BLaER1 (cell line): ENCODE results near the gene SHD.
A peak's percentile ranks its signal among the peaks of the same experiment; 100 is the strongest.

ENCODE experiments used
- H3K27ac ChIP-seq: shearing (Covaris generic); formaldehyde crosslinking; 2 replicates; pipeline ENCODE4 v1.8.1; 2022
- H3K27me3 ChIP-seq: shearing (Covaris generic); formaldehyde crosslinking; 2 replicates; pipeline ENCODE4 v1.8.1; 2022
- H3K36me3 ChIP-seq: shearing (Covaris generic); formaldehyde crosslinking; 2 replicates; pipeline ENCODE4 v1.8.1; 2022
- H3K4me1 ChIP-seq: shearing (Covaris generic); formaldehyde crosslinking; 2 replicates; pipeline ENCODE4 v1.8.1; 2022
- H3K4me2 ChIP-seq: shearing (Covaris generic); formaldehyde crosslinking; 2 replicates; pipeline ENCODE4 v1.8.1; 2022
- H3K4me3 ChIP-seq: shearing (Covaris generic); formaldehyde crosslinking; 2 replicates; pipeline ENCODE4 v1.8.1; 2022
- H3K9ac ChIP-seq: shearing (Covaris generic); formaldehyde crosslinking; 2 replicates; pipeline ENCODE4 v1.8.1; 2022
- H3K9me3 ChIP-seq: shearing (Covaris generic); formaldehyde crosslinking; 2 replicates; pipeline ENCODE4 v1.8.1; 2022
- H4K20me1 ChIP-seq: shearing (Covaris generic); formaldehyde crosslinking; 2 replicates; pipeline ENCODE4 v1.8.1; 2022
- Cebpa-rat ChIP-seq: shearing (Covaris generic); IDR thresholded peaks from 2 replicates; pipeline ENCODE4 v1.8.1; 2022

SHD gene

GRCh38 chr19:4298810-4299550 is 19.9 kb downstream of the SHD start:
- Histone ChIP-seq H3K4me2 (peak overlapping the region; percentile 77; the same call in 1 of the 2 replicates), H3K36me3 (no peaks in the 10 kb centered on the region), H3K9ac (no peak overlapping the region), H3K4me3 (no peak overlapping the region), H3K27ac (0 out of 2 replicates have a peak overlapping the region, but pooled peaks have one; percentile 68), H3K27me3 (no peaks in the 10 kb centered on the region), H3K4me1 (peaks cover 69% of the 10 kb centered on the region), H3K9me3 (no peaks in the 10 kb centered on the region), H4K20me1 (no peaks in the 10 kb centered on the region)
- no peak for TF ChIP-seq Cebpa-rat

DNA sequence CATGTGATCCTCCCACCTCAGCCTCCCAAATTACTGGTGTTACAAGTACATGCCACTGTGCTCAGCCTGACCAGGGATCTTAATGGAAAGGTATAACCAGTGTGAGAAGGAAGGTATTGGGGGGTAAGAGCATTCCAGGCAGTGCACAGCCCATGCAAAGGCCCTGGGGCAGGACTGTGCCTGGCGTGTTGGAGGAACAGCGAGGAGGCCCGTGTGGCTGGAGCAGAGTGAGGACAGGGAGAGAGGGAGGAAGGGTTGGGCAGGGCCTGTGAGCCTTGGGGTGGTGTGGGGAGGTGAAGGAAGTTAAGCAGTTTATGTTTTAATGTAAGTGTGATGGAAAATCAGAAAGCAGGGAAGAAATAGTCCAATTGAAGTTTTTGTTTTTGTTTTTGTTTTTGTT is 21.5 kb downstream of the SHD start:
- Histone ChIP-seq H3K27me3 (no peaks in the 10 kb centered on the region), H4K20me1 (no peaks in the 10 kb centered on the region), H3K4me2 (no peak overlapping the region), H3K9ac (no peak overlapping the region), H3K4me3 (no peak overlapping the region), H3K27ac (no peak overlapping the region), H3K9me3 (no peaks in the 10 kb centered on the region), H3K4me1 (peaks cover 74% of the 10 kb centered on the region), H3K36me3 (no peaks in the 10 kb centered on the region)
- TF ChIP-seq Cebpa-rat = no peak

DNA sequence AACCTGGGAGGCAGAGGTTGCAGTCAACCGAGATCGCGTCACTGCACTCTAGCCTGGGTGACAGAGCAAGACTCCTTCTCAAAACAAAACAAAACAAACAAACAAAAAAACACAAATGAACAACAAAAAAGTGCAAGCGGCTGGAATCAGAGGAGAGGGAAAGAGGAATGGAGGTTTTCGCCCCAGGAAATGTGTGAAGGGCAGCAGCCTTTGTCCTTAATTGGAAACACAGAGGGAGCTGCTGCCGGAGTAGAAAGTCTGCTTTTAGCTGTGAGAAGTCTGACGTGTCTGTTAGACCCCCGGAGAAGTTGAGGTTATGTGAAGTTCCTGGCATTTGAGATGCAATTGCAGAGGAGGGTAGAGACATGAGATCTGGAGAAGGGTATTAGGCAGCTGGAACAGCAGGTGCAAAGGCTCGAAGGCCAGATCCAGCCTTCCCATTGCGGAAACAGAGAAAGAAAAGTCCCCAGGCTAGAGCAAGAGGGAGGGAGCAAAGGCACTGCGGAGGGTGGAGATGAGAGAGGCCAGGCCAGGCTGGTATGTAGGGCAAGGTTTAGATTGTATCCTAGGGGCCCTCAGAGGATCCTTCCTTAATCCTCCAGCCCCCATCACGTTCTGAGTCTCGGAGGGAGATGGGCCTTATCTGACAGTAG is 22.6 kb downstream of the SHD start:
- no peaks in the 10 kb centered on the region for H3K27me3 ChIP-seq
- peak overlapping the region; percentile 63 for H3K9ac ChIP-seq
- peaks cover 8% of the 10 kb centered on the region; the same call in 1 of the 2 replicates for H3K36me3 ChIP-seq
- H3K4me1 ChIP-seq = peaks cover 66% of the 10 kb centered on the region
- H3K4me2 ChIP-seq = peak overlapping the region; percentile 65
- peak overlapping the region; percentile 50 for H3K4me3 ChIP-seq
- no peaks in the 10 kb centered on the region for H4K20me1 ChIP-seq
- TF ChIP-seq Cebpa-rat = no peak
- peak overlapping the region; percentile 60 for H3K27ac ChIP-seq
- H3K9me3 ChIP-seq = no peaks in the 10 kb centered on the region

DNA sequence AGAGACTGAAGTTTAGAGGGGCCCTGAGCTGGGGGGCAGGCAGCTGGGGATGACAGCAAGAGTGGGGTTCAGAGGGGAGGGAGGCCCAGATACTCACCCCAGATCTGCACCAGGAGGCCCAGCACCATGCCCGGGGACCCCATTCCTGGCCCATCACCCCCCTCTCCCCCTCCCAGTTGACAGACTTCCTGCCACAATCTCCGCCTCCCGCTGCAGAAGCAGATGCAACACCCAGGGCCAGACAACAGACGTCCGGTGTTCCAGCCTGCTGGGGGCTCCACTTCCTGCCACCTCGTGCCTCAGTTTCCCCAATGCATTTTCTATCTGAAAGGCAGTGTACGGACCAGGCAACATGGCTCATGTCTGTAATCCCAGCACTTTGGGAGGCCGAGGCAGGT is 23.2 kb downstream of the SHD start, which contains the start of gene TMIGD2:
TMIGD2 (minus strand) TSS at position 147 of the 398 bp plus-strand sequence; CDS start at position 143, 4 bp downstream.
- Histone ChIP-seq H3K9ac (peak within 1 kb of the TSS; percentile 63), H4K20me1 (no peaks in the 10 kb centered on the region), H3K4me1 (peaks cover 61% of the 10 kb centered on the region), H3K36me3 (peaks cover 10% of the 10 kb centered on the region; the same call in 1 of the 2 replicates), H3K4me3 (peak within 1 kb of the TSS; percentile 50), H3K9me3 (no peaks in the 10 kb centered on the region), H3K27me3 (no peaks in the 10 kb centered on the region), H3K4me2 (peak within 1 kb of the TSS; percentile 65), H3K27ac (peak within 1 kb of the TSS; percentile 60)
- TF ChIP-seq Cebpa-rat = no peak

DNA sequence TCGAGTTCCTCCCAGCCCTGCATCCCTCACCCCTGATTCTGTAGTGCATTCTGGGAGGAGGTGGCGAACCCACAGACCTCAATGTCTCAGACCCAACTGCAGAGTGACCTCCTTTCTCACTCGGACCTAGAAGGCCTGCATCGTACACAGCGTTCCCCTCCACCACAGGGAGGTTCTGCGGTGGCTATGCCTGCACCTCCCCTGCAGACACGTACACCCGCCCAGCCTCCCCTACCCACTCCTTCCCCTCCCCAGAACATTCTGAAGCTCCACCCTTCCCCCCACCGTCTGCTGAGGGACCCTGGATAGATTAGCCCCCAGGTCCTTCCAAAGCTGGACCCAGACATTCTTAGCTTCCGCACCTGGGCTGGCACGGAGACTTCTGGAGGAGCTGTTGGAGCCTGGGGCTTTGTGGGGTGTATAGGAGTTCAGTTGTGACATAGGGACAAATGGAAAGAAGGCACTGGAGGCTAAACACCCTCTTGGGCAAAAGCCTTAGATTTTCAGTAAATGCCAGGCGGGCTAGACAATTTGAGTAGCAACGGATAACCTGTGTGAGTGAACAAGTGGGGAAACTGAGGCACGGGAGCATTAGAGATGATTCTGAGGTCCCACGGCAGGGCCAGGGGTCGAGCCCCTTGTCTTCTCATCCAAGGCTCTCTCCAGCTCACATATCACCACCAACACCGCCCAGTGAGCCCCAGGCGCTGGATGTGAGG is 24.9 kb downstream of the SHD start:
- Histone ChIP-seq H3K27me3 (no peaks in the 10 kb centered on the region), H3K9me3 (no peaks in the 10 kb centered on the region), H3K27ac (no peak overlapping the region), H3K36me3 (peaks cover 27% of the 10 kb centered on the region), H3K4me2 (peak overlapping the region; percentile 55), H3K4me1 (peaks cover 43% of the 10 kb centered on the region), H3K4me3 (peak overlapping the region; percentile 66), H3K9ac (no peak overlapping the region), H4K20me1 (no peaks in the 10 kb centered on the region)
- no peak for TF ChIP-seq Cebpa-rat

GRCh38 chr19:4304538-4305256 is 25.6 kb downstream of the SHD start, which contains the start of gene FSD1:
TSS of gene FSD1 (plus strand) at chr19:4304598. CDS start at chr19:4304747, 149 bp downstream.
- H3K4me2 ChIP-seq = peak within 1 kb of the TSS; percentile 55
- H3K9ac ChIP-seq = no peak within 1 kb of the TSS
- H3K9me3 ChIP-seq = no peaks in the 10 kb centered on the region
- H3K36me3 ChIP-seq = peaks cover 33% of the 10 kb centered on the region
- H3K4me1 ChIP-seq = peaks cover 42% of the 10 kb centered on the region
- H4K20me1 ChIP-seq = no peaks in the 10 kb centered on the region
- H3K27me3 ChIP-seq = no peaks in the 10 kb centered on the region
- TF ChIP-seq Cebpa-rat = no peak
- peak within 1 kb of the TSS; percentile 66 for H3K4me3 ChIP-seq
- H3K27ac ChIP-seq = no peak within 1 kb of the TSS

GRCh38 chr19:4305257-4305612 is 26.2 kb downstream of the SHD start:
- no peak overlapping the region for H3K9ac ChIP-seq
- no peak overlapping the region for H3K4me3 ChIP-seq
- H3K27me3 ChIP-seq = no peaks in the 10 kb centered on the region
- peaks cover 2% of the 10 kb centered on the region; the same call in 1 of the 2 replicates for H3K9me3 ChIP-seq
- peak overlapping the region; percentile 37 for H3K4me2 ChIP-seq
- peaks cover 42% of the 10 kb centered on the region for H3K4me1 ChIP-seq
- no peaks in the 10 kb centered on the region for H4K20me1 ChIP-seq
- peaks cover 38% of the 10 kb centered on the region for H3K36me3 ChIP-seq
- TF ChIP-seq Cebpa-rat = no peak
- no peak overlapping the region for H3K27ac ChIP-seq

GRCh38 chr19:4305659-4306058 is 26.6 kb downstream of the SHD start:
- no peaks in the 10 kb centered on the region for H4K20me1 ChIP-seq
- peak overlapping the region; percentile 37; the same call in 1 of the 2 replicates for H3K4me2 ChIP-seq
- no peaks in the 10 kb centered on the region for H3K27me3 ChIP-seq
- peaks cover 42% of the 10 kb centered on the region for H3K4me1 ChIP-seq
- no peak overlapping the region for H3K27ac ChIP-seq
- H3K4me3 ChIP-seq = no peak overlapping the region
- no peak for TF ChIP-seq Cebpa-rat
- peaks cover 6% of the 10 kb centered on the region; the same call in 1 of the 2 replicates for H3K9me3 ChIP-seq
- peaks cover 42% of the 10 kb centered on the region for H3K36me3 ChIP-seq
- no peak overlapping the region for H3K9ac ChIP-seq
